Measurements from ENCODE around the gene ATP9B. TPM values are rescaled to one million over a fixed set of nuclear protein-coding genes. Genes with fewer than 3 reads are reported as not detected.
"Not testable (repeated sequence)": the region's sequence is repeated elsewhere in the genome, so short reads cannot be mapped to it uniquely, and the experiment has no call there.

The ATP9B gene
- total RNA-seq, 1 experiment from 2014 or later: 11.7 TPM

- DNase-seq, H3K4me3 ChIP-seq, H3K27me3 ChIP-seq, H3K36me3 ChIP-seq, H3K9me3 ChIP-seq: not testable (repeated sequence)
These were observed 202.6 kb downstream of the ATP9B start for GRCh38 chr18:79271812-79272211.

- no peaks in the 10 kb centered on the region for H3K36me3 ChIP-seq
- H3K9me3 ChIP-seq: no peaks in the 10 kb centered on the region
- H3K4me3 ChIP-seq: no peak overlapping the region
- DNase-seq: no peak
- H3K27me3 ChIP-seq: no peaks in the 10 kb centered on the region
These were observed 203.7 kb downstream of the ATP9B start for GRCh38 chr18:79272916-79273315.

- no peaks in the 10 kb centered on the region for H3K27me3 ChIP-seq
- no peak for DNase-seq
These were observed 205.6 kb downstream of the ATP9B start for GRCh38 chr18:79274823-79275222.

GRCh38 chr18:79275461-79275860 is 206.3 kb downstream of the ATP9B start:
- H3K9me3 ChIP-seq: no peaks in the 10 kb centered on the region
- H3K36me3 ChIP-seq: no peaks in the 10 kb centered on the region
- no peak overlapping the region for H3K4me3 ChIP-seq
- H3K27me3 ChIP-seq: no peaks in the 10 kb centered on the region
- no peak for DNase-seq

More at GRCh38 chr18:79274823-79275222, 205.6 kb downstream of the ATP9B start:
- no peaks in the 10 kb centered on the region for H3K9me3 ChIP-seq
- no peaks in the 10 kb centered on the region for H3K36me3 ChIP-seq
- no peak overlapping the region for H3K4me3 ChIP-seq

GRCh38 chr18:79275992-79276391 is 206.8 kb downstream of the ATP9B start:
- no peaks in the 10 kb centered on the region for H3K36me3 ChIP-seq
- H3K9me3 ChIP-seq: no peaks in the 10 kb centered on the region
- no peaks in the 10 kb centered on the region for H3K27me3 ChIP-seq
- no peak overlapping the region for H3K4me3 ChIP-seq
- DNase-seq: no peak

GRCh38 chr18:79278896-79279295 is 209.7 kb downstream of the ATP9B start:
- H3K4me3 ChIP-seq: no peak overlapping the region
- H3K9me3 ChIP-seq: no peaks in the 10 kb centered on the region
- no peak for DNase-seq
- H3K36me3 ChIP-seq: no peaks in the 10 kb centered on the region
- H3K27me3 ChIP-seq: no peaks in the 10 kb centered on the region

- no peak overlapping the region for H3K4me3 ChIP-seq
- H3K9me3 ChIP-seq: no peaks in the 10 kb centered on the region
- no peaks in the 10 kb centered on the region for H3K27me3 ChIP-seq
- DNase-seq: no peak
- no peaks in the 10 kb centered on the region for H3K36me3 ChIP-seq
These were observed 214.1 kb downstream of the ATP9B start for GRCh38 chr18:79283131-79283810.

GRCh38 chr18:79283929-79284328 is 214.7 kb downstream of the ATP9B start:
- Histone ChIP-seq H3K4me3 (no peak overlapping the region), H3K36me3 (no peaks in the 10 kb centered on the region)
- no peak for DNase-seq

GRCh38 chr18:79285191-79285590 is 216.0 kb downstream of the ATP9B start:
- H3K27me3 ChIP-seq, H3K9me3 ChIP-seq, H3K36me3 ChIP-seq, DNase-seq, H3K4me3 ChIP-seq: not testable (repeated sequence)

More at GRCh38 chr18:79283929-79284328, 214.7 kb downstream of the ATP9B start:
- no peaks in the 10 kb centered on the region for H3K9me3 ChIP-seq
- no peaks in the 10 kb centered on the region for H3K27me3 ChIP-seq

- not testable (repeated sequence) for DNase-seq, H3K9me3 ChIP-seq, H3K4me3 ChIP-seq, H3K27me3 ChIP-seq, H3K36me3 ChIP-seq
These were observed 221.2 kb downstream of the ATP9B start for GRCh38 chr18:79290409-79290808.

- H3K4me3 ChIP-seq: no peak overlapping the region
- H3K27me3 ChIP-seq: no peaks in the 10 kb centered on the region
- no peaks in the 10 kb centered on the region for H3K36me3 ChIP-seq
- DNase-seq: no peak
- H3K9me3 ChIP-seq: no peaks in the 10 kb centered on the region
These were observed 221.7 kb downstream of the ATP9B start for GRCh38 chr18:79290876-79291275.

- no peaks in the 10 kb centered on the region for H3K9me3 ChIP-seq
- no peaks in the 10 kb centered on the region for H3K36me3 ChIP-seq
- no peak overlapping the region for H3K4me3 ChIP-seq
- no peaks in the 10 kb centered on the region for H3K27me3 ChIP-seq
- DNase-seq: no peak
These were observed 225.0 kb downstream of the ATP9B start for GRCh38 chr18:79294235-79294634.

- Histone ChIP-seq H3K4me3 (no peak overlapping the region), H3K27me3 (no peaks in the 10 kb centered on the region), H3K36me3 (no peaks in the 10 kb centered on the region), H3K9me3 (no peaks in the 10 kb centered on the region)
- DNase-seq: no peak
These were observed 230.1 kb downstream of the ATP9B start for GRCh38 chr18:79299272-79299671.

- DNase-seq: no peak
- no peaks in the 10 kb centered on the region for H3K9me3 ChIP-seq
- H3K27me3 ChIP-seq: no peaks in the 10 kb centered on the region
- no peaks in the 10 kb centered on the region for H3K36me3 ChIP-seq
- no peak overlapping the region for H3K4me3 ChIP-seq
These were observed 230.5 kb downstream of the ATP9B start for GRCh38 chr18:79299711-79300110.

GRCh38 chr18:79300413-79300812 is 231.2 kb downstream of the ATP9B start:
- Histone ChIP-seq H3K36me3 (no peaks in the 10 kb centered on the region), H3K4me3 (no peak overlapping the region), H3K27me3 (no peaks in the 10 kb centered on the region), H3K9me3 (no peaks in the 10 kb centered on the region)
- no peak for DNase-seq

GRCh38 chr18:79302120-79302519 is 232.9 kb downstream of the ATP9B start:
- no peak for DNase-seq
- H3K9me3 ChIP-seq: no peaks in the 10 kb centered on the region
- no peaks in the 10 kb centered on the region for H3K36me3 ChIP-seq
- H3K4me3 ChIP-seq: no peak overlapping the region
- no peaks in the 10 kb centered on the region for H3K27me3 ChIP-seq

- H3K9me3 ChIP-seq: no peaks in the 10 kb centered on the region
- DNase-seq: no peak
These were observed 236.7 kb downstream of the ATP9B start for GRCh38 chr18:79305911-79306310.

GRCh38 chr18:79309614-79310358 is 240.6 kb downstream of the ATP9B start:
- H3K36me3 ChIP-seq: no peaks in the 10 kb centered on the region
- no peaks in the 10 kb centered on the region for H3K27me3 ChIP-seq
- no peak for DNase-seq
- no peaks in the 10 kb centered on the region for H3K9me3 ChIP-seq
- no peak overlapping the region for H3K4me3 ChIP-seq

More at GRCh38 chr18:79305911-79306310, 236.7 kb downstream of the ATP9B start:
- H3K4me3 ChIP-seq: no peak overlapping the region
- no peaks in the 10 kb centered on the region for H3K27me3 ChIP-seq
- no peaks in the 10 kb centered on the region for H3K36me3 ChIP-seq

Measured in MG63 (cell line).